ENCODE measurements around the gene KMT5C. TPM values are rescaled to one million over a fixed set of nuclear protein-coding genes. Genes with fewer than 3 reads are reported as not detected.
A peak's percentile ranks its signal among the peaks of the same experiment; 100 is the strongest.
"Not testable (repeated sequence)": the region's sequence is repeated elsewhere in the genome, so short reads cannot be mapped to it uniquely, and the experiment has no call there.

The KMT5C gene
- polyA plus RNA-seq, 1 donor = 24.4 TPM

DNA sequence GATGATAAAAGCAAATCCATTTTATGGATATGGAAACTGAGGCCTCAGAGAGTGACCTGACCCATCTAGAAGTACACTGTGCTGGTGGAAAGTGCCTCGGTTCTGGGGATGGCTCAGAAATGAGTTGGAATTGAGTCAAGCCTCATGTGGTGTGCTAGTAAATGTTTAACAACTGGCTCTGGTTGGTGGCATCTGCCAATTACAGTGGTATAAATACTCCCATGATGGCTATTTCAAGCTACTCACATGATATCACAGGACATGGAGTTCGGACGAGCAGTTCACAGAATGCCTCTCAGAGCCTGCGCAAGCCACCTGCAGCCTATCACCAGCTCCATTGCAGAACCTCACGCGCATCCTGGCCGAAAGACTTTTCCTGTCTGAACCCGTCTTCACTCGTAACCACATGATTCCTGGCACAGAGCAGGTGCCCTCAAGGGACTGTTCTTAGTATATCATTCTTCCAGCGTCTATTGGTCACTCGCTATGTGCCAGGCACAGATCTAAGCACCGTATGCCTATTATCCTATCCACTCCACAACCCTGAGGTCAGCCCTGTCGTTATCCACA, 23.6 kb upstream of the KMT5C start:
- DNase-seq = no peak

GRCh38 chr19:55316646-55317045, 23.0 kb upstream of the KMT5C start:
- no peak for DNase-seq

DNA sequence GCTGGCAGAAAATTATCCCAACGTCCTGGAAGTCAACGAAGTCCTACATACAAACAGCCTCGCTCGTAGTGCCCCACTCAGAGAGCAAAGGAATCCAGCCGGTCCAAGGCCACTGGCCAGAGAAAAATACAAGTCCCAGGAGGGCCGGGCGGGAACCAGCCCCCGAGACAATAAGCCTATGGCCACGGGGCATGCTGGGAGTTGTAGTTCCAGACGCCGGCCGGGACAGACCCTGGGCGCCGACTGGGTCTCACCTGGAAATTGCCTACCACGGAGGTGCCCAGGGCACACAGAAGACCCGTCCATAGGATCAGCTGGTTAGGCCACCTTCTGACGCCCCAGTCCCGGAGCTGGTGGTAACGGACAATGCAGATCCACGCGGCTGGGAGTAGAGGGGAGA, 19.9 kb upstream of the KMT5C start:
- peak; percentile 62 for DNase-seq

- DNase-seq = no peak
Measured at GRCh38 chr19:55320844-55321419, 18.7 kb upstream of the KMT5C start.

- no peak for DNase-seq
Measured at GRCh38 chr19:55321466-55322137, 18.1 kb upstream of the KMT5C start.

GRCh38 chr19:55322204-55322885, 17.3 kb upstream of the KMT5C start:
- no peak for DNase-seq

DNA sequence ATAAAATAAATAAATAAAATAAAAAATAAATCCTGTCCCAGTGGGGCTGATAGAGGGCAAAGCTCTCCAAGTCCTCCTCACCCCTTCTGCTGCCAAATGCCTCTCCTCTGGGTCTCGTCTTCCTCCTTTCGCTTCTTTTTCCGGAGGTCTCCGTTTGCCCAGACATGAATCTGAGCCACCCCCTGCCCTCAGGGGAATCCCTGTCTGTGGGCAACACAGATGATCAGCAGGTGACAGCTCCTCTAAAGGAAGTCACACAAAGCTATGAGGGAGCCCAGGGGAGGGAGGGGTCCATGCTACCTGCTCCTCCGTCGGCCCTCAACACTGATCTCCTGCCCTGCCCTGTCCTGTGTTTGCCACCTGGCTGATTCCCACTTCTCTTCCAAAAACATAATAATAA, 15.0 kb upstream of the KMT5C start:
- DNase-seq = no peak

DNA sequence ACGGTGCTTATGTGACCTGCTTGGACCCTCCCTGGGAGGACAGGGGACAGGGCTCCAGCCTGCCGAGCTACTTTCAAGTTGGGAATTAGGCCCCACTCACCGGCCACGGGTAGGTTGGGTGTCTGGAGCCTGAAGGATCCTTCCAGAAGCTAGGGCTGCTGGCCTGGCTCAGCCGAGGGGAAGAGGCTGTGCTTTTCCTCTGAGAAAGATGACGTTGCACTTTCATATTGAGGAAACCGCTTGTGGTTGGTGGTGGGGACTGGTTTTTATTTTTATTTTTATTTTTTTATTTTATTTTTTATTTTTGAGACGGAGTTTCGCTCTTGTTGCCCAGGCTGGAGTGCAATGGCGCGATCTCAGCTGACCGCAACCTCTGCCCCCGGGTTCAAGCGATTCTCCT, 14.5 kb upstream of the KMT5C start, which contains the start of gene TMEM150B:
TMEM150B (minus strand) TSS at position 170 of the 400 bp plus-strand sequence. CDS start 4,305 bp downstream, outside the sequence.
- no peak for DNase-seq

DNA sequence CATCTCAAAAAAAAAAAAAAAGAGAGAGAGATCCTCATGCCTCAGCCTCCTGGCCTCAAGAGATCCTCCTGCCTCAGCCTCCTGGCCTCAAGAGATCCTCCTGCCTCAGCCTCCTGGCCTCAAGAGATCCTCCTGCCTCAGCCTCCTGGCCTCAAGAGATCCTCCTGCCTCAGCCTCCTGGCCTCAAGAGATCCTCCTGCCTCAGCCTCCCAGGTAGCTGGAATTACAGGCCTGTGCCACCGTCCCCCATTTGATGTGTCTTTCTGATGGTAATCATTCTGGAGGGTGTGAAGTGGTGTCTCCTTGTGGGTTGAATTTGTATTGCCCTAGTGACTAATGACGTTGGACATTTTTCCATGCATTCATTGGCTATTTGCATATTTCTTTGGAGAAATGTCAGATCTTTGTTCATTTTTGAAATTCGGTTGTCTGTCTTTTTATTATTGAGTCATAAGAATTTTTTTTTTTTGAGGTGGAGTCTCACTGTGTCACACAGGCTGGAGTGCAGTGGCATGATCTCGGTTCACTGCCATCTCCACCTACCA, 10.8 kb upstream of the KMT5C start:
- DNase-seq = not testable (repeated sequence)

DNA sequence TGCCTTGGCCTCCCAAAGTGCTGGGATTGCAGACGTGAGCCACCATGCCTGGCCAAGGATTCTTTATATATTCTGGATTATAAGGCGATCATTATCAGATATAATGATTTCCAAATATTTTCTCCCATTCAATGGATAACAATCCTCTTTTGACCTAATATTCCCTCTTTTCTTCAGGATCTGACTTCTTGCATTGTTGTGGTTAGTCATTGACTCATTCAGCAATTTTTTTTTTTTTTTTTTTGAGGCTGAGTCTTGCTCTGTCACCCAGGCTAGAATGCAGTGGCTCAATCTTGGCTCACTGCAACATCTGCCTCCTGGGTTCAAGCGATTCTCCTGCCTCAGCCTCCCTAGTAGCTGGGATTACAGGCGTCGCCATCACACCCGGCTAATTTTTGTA, 9.9 kb upstream of the KMT5C start:
- not testable (repeated sequence) for DNase-seq

DNA sequence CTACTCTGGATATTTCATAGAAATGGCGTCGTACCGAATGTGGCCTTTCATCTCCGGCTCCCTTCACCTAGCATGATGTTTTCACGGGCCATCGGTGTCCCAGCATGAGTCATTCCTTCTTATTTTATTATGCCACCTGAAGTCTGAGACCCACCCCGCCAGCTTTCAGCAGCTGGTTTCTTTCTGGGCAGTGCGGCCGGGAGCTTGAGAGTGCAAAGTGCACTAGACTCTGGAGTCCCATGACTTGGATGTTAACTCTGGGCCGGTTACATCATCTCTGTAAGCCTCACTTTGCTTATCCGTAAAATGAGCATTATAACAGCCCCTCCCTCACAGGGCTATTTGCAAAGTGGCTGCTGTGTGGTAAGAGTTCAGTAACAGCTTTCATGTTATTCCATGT, 5.8 kb upstream of the KMT5C start:
- no peak for DNase-seq

- DNase-seq = no peak
Measured at GRCh38 chr19:55336101-55336500, 3.6 kb upstream of the KMT5C start.

- DNase-seq = no peak
Measured at GRCh38 chr19:55339889-55340783, 460 bp downstream of the KMT5C start.

GRCh38 chr19:55340784-55341147, 1.1 kb downstream of the KMT5C start:
- DNase-seq = no peak

DNA sequence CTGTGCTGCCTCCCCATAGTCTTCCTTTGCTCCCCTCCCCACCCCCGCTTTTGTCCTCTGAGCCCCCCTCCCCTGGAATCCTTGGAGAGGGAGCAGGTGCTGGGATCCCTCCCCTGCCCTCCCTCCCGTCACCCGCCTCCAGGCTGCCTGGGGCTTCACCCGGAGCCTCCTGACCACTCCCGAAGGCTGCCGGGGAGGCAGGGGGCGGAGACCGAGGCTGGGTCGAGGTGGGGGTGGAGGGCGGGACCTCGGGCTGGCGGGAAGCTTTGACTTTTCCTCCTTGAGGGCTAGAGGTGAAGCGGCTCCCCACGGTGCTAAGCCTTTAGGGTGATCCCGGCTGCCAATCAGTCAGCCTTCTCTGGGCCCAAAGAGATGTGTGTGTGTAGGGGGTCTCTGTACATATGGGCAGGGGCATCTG, 1.5 kb downstream of the KMT5C start:
- peak; percentile 74 for DNase-seq

DNA sequence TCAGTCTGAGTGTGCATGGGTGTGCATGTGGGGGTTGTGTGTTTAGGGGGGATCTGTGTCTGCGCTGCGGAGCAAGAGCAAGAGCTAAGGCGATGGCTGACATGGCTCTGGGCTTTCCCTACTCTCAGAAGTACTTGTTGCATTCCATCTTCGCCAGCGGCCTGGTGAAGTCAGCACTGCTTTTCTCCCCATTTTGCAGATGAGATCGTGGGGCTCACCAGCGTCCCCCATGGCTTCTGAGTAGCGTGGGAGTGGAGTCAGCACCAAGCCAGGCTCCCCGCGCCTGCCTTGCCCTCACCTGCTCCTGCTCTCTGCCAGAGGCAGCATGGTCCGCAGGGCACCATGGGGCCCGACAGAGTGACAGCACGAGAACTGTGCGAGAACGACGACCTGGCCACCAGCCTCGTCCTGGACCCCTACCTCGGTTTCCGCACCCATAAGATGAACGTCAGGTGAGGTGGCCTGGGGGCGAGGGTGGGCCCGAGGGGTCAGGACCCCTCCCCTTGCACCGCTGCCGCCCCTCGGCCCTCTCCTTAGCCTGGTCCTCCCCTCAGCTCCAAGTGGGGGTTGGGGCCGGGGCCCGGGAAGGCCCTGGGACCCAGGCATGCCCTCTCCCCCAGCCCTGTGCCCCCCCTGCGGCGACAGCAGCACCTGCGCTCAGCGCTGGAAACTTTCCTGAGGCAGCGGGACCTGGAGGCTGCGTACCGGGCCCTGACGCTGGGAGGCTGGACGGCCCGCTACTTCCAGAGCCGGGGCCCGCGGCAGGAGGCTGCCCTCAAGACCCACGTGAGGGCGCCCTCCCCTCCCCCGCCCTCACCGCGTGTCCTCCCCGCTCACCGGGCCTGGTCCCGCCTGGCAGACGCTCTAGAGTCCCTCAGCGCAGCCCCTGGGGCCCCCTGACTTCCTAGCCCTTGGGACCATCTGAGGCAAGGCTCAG, 2.2 kb downstream of the KMT5C start:
- no peak for DNase-seq

GRCh38 chr19:55344444-55344843, 4.8 kb downstream of the KMT5C start:
- no peak for DNase-seq

GRCh38 chr19:55345101-55345817, 5.6 kb downstream of the KMT5C start:
- DNase-seq = no peak

GRCh38 chr19:55345818-55346724, 6.4 kb downstream of the KMT5C start:
- no peak for DNase-seq
